K562 (cell line): Measurements from ENCODE around the gene CCR8. TPM values are rescaled to one million over a fixed set of nuclear protein-coding genes. Genes with fewer than 3 reads are reported as not detected.

ENCODE experiments used
- ARID1B ChIP-seq: fragments of 450-650 bp; IDR thresholded peaks from 2 replicates; pipeline ENCODE4 v1.6.1; 2016; ENCODE audit warnings: antibody characterized with exemption, mild to moderate bottlenecking, inconsistent platforms
- ATF7 ChIP-seq: fragments of 450-650 bp; IDR thresholded peaks from 2 replicates; pipeline ENCODE4 v1.7.1; 2014; ENCODE audit warnings: mild to moderate bottlenecking, moderate library complexity
- CBFA2T2 ChIP-seq: fragments of 450-650 bp; conservative IDR thresholded peaks from 2 replicates; pipeline ENCODE4 v1.6.1; 2017; ENCODE audit warnings: mild to moderate bottlenecking
- CC2D1A ChIP-seq: fragments of 450-650 bp; IDR thresholded peaks from 2 replicates; pipeline ENCODE4 v1.6.1; 2017; ENCODE audit warnings: mild to moderate bottlenecking
- DACH1 ChIP-seq: fragments of 450-650 bp; IDR thresholded peaks from 2 replicates; pipeline ENCODE4 v1.6.1; 2018; ENCODE audit not compliant: partially characterized antibody
- DMBX1 ChIP-seq: fragments of 250-450 bp; sonication (Bioruptor Pico); IDR thresholded peaks from 2 replicates; pipeline ENCODE4 v1.8.0; 2022; ENCODE audit warnings: inconsistent platforms, mild to moderate bottlenecking, moderate library complexity, borderline replicate concordance
- EP300 ChIP-seq: IDR thresholded peaks from 2 replicates; pipeline ENCODE4 v1.6.1; 2012; ENCODE audit warnings: low read length, improper control_type of control experiment
- FOSL1 ChIP-seq: fragments of 200-800 bp; sonication (Bioruptor generic); conservative IDR thresholded peaks from 2 replicates; pipeline ENCODE4 v1.6.1; 2016; ENCODE audit warnings: missing genetic modification characterization, missing compliant biosample characterization
- HNRNPUL1 ChIP-seq: fragments of 200-400 bp; formaldehyde crosslinking; IDR thresholded peaks from 2 replicates; pipeline ENCODE4 v1.6.1; 2017; ENCODE audit warnings: low read length
- KDM5B ChIP-seq: fragments of 200-600 bp; sonication (generic); IDR thresholded peaks from 2 replicates; pipeline ENCODE4 v1.6.1; 2012; ENCODE audit warnings: low read depth, mild to moderate bottlenecking, moderate library complexity, low read length, control low read depth, inconsistent platforms; ENCODE audit not compliant: insufficient replicate concordance
- MECOM ChIP-seq: fragments of 250-450 bp; sonication (Bioruptor Pico); IDR thresholded peaks from 2 replicates; pipeline ENCODE4 v1.8.0; 2022; ENCODE audit warnings: inconsistent platforms
- RCOR1 ChIP-seq, 2 experiments: IDR thresholded peaks; 2 replicates each; pipeline ENCODE4 v1.6.1; 2012; ENCODE audit warnings: low read depth in 2 of 2, low read length in 2 of 2, borderline replicate concordance in 1 of 2, improper control_type of control experiment in 1 of 2
- RFX5 ChIP-seq: IDR thresholded peaks from 2 replicates; pipeline ENCODE4 v1.6.1; 2011; ENCODE audit warnings: low read depth, mild to moderate bottlenecking, improper control_type of control experiment, low read length
- SRSF9 ChIP-seq: fragments of 200-400 bp; formaldehyde crosslinking; IDR thresholded peaks from 2 replicates; pipeline ENCODE4 v1.6.1; 2017; ENCODE audit warnings: low read depth, low read length, borderline replicate concordance
- TEAD4 ChIP-seq, 2 experiments: sonication (generic) in 1 of 2; formaldehyde crosslinking in 1 of 2; IDR thresholded peaks; 2 replicates each; pipeline versions ENCODE4 v1.6.1 to v1.8.0; 2012 to 2022; ENCODE audit warnings: borderline replicate concordance in 1 of 2, inconsistent platforms in 1 of 2, low read length in 1 of 2, mild to moderate bottlenecking in 1 of 2, missing genetic modification reagents in 1 of 2
- ZEB2 ChIP-seq: fragments of 450-650 bp; IDR thresholded peaks from 2 replicates; pipeline ENCODE4 v1.6.1; 2016
- polyA plus RNA-seq, 8 experiments: library from polyadenylated mRNA; depleted of rRNA in 4 of 8; stranded (reverse) in 5 of 8; unstranded in 3 of 8; fragments of >200 nt; fragmentation: Nextera tagmentation in 2 of 8; fragmentation: Illumina TruSeq in 1 of 8; extraction: Ambion mirVana in 2 of 8; extraction: Trizol in 1 of 8; gene quantifications; 2 replicates each; pipeline versions ENCODE4 v1.2.1 to v1.2.3, GENCODE V29; 2011 to 2014; ENCODE audit warnings: inconsistent platforms in 1 of 8, missing spikeins in 1 of 8
- total RNA-seq, 7 experiments: library from RNA; depleted of rRNA in 6 of 7; stranded (reverse); fragments of >200 nt in 6 of 7; fragmentation: Illumina TruSeq in 2 of 7; extraction: Trizol in 2 of 7; gene quantifications; 2 replicates each; pipeline versions ENCODE4 v1.2.1 to v1.2.3, GENCODE V29; 2011 to 2021; ENCODE audit warnings: low replicate concordance in 1 of 7
- TF ChIP-seq, protein P1 (sequence below), 2 experiments: fragments of 450-650 bp; IDR thresholded peaks; 2 replicates each; pipeline ENCODE4 v1.6.1; 2018; ENCODE audit warnings: mild to moderate bottlenecking in 2 of 2, low read depth in 1 of 2; ENCODE audit not compliant: partially characterized antibody in 2 of 2
- TF ChIP-seq, protein P2 (sequence below): sonication (generic); IDR thresholded peaks from 2 replicates; pipeline ENCODE4 v1.6.1; 2016
- TF ChIP-seq, protein P3 (sequence below): fragments of 250-450 bp; sonication (Bioruptor Pico); IDR thresholded peaks from 2 replicates; pipeline ENCODE4 v1.8.0; 2021; ENCODE audit warnings: borderline replicate concordance, mild to moderate bottlenecking, moderate library complexity; ENCODE audit not compliant: poor library complexity, severe bottlenecking
- TF ChIP-seq, protein P4 (sequence below), 2 experiments: fragments of 200-800 bp in 1 of 2; sonication (Bioruptor generic) in 1 of 2; sonication (generic) in 1 of 2; formaldehyde crosslinking in 1 of 2; IDR thresholded peaks in 1 of 2; conservative IDR thresholded peaks in 1 of 2; 2 replicates each; pipeline versions ENCODE4 v1.5.0 to v1.6.1; 2016 to 2020; ENCODE audit warnings: missing compliant biosample characterization in 1 of 2, missing genetic modification characterization in 1 of 2, missing genetic modification reagents in 1 of 2

Gene CCR8
- total and polyA plus RNA-seq, 9 of the 15 experiments (the other 6 are each of a cell fraction or from before 2014, with no cell fraction given): not detected

DNA sequence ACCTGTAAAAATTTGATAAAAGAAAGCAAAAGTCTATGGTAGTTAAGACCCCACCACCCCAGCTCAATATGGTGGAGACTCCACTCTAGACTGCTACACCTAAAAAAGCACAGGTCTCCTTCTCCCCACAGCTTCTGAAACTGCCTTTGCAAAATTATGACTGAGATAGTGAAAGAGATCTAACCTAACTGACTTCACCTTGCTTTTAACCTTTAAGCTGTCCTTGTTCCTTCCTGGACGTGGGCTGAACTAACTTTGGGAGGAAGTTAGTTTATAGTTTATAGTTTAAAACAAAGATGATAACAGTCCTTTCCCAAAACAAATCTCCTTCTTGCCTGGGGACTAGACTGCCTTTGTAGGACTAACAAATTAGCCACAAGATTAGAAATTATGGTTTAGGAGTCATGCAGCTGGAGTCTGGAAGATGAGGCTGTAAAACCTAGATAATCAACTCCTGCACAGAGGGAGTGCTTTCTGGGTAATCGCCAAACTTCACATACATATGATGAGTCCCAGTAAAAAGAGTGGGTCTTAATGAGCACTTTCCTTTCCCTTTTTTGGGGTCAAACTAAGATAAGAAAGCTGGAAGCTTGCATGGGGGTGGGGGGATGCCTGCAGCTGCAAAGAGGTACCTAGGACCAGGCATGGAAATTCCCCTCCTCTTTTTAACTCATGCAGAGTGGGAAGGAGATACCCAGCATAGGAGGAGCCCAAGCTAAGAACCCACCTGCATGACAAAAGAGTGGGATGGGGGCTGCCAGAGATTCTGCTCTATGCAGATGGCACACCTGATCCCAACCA, 17.5 kb downstream of the CCR8 start (continued):
- TF ChIP-seq, protein P1, sequence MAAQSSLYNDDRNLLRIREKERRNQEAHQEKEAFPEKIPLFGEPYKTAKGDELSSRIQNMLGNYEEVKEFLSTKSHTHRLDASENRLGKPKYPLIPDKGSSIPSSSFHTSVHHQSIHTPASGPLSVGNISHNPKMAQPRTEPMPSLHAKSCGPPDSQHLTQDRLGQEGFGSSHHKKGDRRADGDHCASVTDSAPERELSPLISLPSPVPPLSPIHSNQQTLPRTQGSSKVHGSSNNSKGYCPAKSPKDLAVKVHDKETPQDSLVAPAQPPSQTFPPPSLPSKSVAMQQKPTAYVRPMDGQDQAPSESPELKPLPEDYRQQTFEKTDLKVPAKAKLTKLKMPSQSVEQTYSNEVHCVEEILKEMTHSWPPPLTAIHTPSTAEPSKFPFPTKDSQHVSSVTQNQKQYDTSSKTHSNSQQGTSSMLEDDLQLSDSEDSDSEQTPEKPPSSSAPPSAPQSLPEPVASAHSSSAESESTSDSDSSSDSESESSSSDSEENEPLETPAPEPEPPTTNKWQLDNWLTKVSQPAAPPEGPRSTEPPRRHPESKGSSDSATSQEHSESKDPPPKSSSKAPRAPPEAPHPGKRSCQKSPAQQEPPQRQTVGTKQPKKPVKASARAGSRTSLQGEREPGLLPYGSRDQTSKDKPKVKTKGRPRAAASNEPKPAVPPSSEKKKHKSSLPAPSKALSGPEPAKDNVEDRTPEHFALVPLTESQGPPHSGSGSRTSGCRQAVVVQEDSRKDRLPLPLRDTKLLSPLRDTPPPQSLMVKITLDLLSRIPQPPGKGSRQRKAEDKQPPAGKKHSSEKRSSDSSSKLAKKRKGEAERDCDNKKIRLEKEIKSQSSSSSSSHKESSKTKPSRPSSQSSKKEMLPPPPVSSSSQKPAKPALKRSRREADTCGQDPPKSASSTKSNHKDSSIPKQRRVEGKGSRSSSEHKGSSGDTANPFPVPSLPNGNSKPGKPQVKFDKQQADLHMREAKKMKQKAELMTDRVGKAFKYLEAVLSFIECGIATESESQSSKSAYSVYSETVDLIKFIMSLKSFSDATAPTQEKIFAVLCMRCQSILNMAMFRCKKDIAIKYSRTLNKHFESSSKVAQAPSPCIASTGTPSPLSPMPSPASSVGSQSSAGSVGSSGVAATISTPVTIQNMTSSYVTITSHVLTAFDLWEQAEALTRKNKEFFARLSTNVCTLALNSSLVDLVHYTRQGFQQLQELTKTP (IDR thresholded peaks at IDR 0.05; ENCODE audit: low read depth in 1 of 2, partially characterized antibody in 2 of 2): peak in 1 of 2 experiments; percentile 45
- TF ChIP-seq, protein P2, sequence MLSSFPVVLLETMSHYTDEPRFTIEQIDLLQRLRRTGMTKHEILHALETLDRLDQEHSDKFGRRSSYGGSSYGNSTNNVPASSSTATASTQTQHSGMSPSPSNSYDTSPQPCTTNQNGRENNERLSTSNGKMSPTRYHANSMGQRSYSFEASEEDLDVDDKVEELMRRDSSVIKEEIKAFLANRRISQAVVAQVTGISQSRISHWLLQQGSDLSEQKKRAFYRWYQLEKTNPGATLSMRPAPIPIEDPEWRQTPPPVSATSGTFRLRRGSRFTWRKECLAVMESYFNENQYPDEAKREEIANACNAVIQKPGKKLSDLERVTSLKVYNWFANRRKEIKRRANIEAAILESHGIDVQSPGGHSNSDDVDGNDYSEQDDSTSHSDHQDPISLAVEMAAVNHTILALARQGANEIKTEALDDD: peak; percentile 99
- TF ChIP-seq DMBX1: 0 out of 2 replicates have a peak, but pooled peaks have one; percentile 67
- TF ChIP-seq CC2D1A: no peak
- TF ChIP-seq FOSL1: peak; percentile 59
- TF ChIP-seq RFX5: no peak
- peak; percentile 16 for TF ChIP-seq DACH1
- no peak; the same call in 1 of the 2 replicates for TF ChIP-seq MECOM
- TF ChIP-seq CBFA2T2: peak; percentile 87
- TF ChIP-seq EP300: peak; percentile 64; the same call in 1 of the 2 replicates
- TF ChIP-seq, protein P3, sequence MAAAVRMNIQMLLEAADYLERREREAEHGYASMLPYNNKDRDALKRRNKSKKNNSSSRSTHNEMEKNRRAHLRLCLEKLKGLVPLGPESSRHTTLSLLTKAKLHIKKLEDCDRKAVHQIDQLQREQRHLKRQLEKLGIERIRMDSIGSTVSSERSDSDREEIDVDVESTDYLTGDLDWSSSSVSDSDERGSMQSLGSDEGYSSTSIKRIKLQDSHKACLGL (CRISPR knock-in tag): no peak
- no peak for TF ChIP-seq SRSF9
- peak; percentile 84 for TF ChIP-seq ARID1B
- TF ChIP-seq KDM5B: no peak
- TF ChIP-seq TEAD4 (IDR thresholded peaks at IDR 0.05; ENCODE audit: low read length): peak; percentile 78
- no peak for TF ChIP-seq TEAD4 (CRISPR knock-in tag; IDR thresholded peaks at IDR 0.05; ENCODE audit: borderline replicate concordance)
- TF ChIP-seq ATF7: 0 out of 2 replicates have a peak, but pooled peaks have one; percentile 21
- 0 out of 2 replicates have a peak, but pooled peaks have one; percentile 47 for TF ChIP-seq ZEB2
- 0 out of 4 replicates have a peak, but pooled peaks of 1 of the 2 experiments have one; percentile 50 for TF ChIP-seq RCOR1 (IDR thresholded peaks at IDR 0.05; ENCODE audit: borderline replicate concordance in 1 of 2, low read depth in 2 of 2, low read length in 2 of 2)
- TF ChIP-seq, protein P4, sequence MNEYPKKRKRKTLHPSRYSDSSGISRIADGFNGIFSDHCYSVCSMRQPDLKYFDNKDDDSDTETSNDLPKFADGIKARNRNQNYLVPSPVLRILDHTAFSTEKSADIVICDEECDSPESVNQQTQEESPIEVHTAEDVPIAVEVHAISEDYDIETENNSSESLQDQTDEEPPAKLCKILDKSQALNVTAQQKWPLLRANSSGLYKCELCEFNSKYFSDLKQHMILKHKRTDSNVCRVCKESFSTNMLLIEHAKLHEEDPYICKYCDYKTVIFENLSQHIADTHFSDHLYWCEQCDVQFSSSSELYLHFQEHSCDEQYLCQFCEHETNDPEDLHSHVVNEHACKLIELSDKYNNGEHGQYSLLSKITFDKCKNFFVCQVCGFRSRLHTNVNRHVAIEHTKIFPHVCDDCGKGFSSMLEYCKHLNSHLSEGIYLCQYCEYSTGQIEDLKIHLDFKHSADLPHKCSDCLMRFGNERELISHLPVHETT (CRISPR knock-in tag; conservative IDR thresholded peaks at IDR 0.05 in 1 of 2, IDR thresholded peaks at IDR 0.05 in 1 of 2): no peak
- TF ChIP-seq HNRNPUL1: no peak
